Activated CD4-positive, alpha-beta T cell treated with anti-CD3 and anti-CD28 coated beads, Interleukin-2, Interleukin-4, amounts not matched to agents 100 ng/mL and 50 ng/mL, durations not matched to agents 16 hours and 8 hours (primary cell): ENCODE data around the gene SETD2.
"Not testable (repeated sequence)": the region's sequence is repeated elsewhere in the genome, so short reads cannot be mapped to it uniquely, and the experiment has no call there.

Experiments used
- DNase-seq: peaks from one replicate; pipeline ENCODE4 v3.0.0-alpha.2; 2020; ENCODE audit warnings: low spot score

SETD2 gene

GRCh38 chr3:47102081-47102600, 61.8 kb downstream of the SETD2 start:
- no peak for DNase-seq

- no peak for DNase-seq
Observed at GRCh38 chr3:47098910-47099309, 65.0 kb downstream of the SETD2 start.

GRCh38 chr3:47097864-47098263, 66.0 kb downstream of the SETD2 start:
- DNase-seq: no peak

- no peak for DNase-seq
Observed at GRCh38 chr3:47096959-47097358, 67.0 kb downstream of the SETD2 start.

- DNase-seq: no peak
Observed at GRCh38 chr3:47092090-47092489, 71.8 kb downstream of the SETD2 start.

- DNase-seq: no peak
Observed at GRCh38 chr3:47089630-47090029, 74.3 kb downstream of the SETD2 start.

GRCh38 chr3:47086071-47086470, 77.8 kb downstream of the SETD2 start:
- DNase-seq: no peak

GRCh38 chr3:47083786-47084185, 80.1 kb downstream of the SETD2 start:
- DNase-seq: no peak

- no peak for DNase-seq
Observed at GRCh38 chr3:47082519-47082918, 81.4 kb downstream of the SETD2 start.

GRCh38 chr3:47079432-47079831, 84.5 kb downstream of the SETD2 start:
- peak; percentile 39 for DNase-seq

- DNase-seq: no peak
Observed at GRCh38 chr3:47073685-47074084, 90.2 kb downstream of the SETD2 start.

- DNase-seq: no peak
Observed at GRCh38 chr3:47070770-47071169, 93.1 kb downstream of the SETD2 start.

GRCh38 chr3:47066259-47066658, 97.7 kb downstream of the SETD2 start:
- DNase-seq: not testable (repeated sequence)

- DNase-seq: no peak
Observed at GRCh38 chr3:47065681-47066080, 98.2 kb downstream of the SETD2 start.

GRCh38 chr3:47065058-47065457, 98.9 kb downstream of the SETD2 start:
- DNase-seq: no peak

GRCh38 chr3:47057212-47057671, 106.7 kb downstream of the SETD2 start:
- peak; percentile 80 for DNase-seq

GRCh38 chr3:47056705-47057104, 107.2 kb downstream of the SETD2 start:
- peak; percentile 4 for DNase-seq

- DNase-seq: peak; percentile 6
Observed at GRCh38 chr3:47054412-47054811, 109.5 kb downstream of the SETD2 start.

GRCh38 chr3:47047673-47048072, 116.2 kb downstream of the SETD2 start:
- peak; percentile 8 for DNase-seq

- DNase-seq: no peak
Observed at GRCh38 chr3:47047069-47047468, 116.8 kb downstream of the SETD2 start.

- no peak for DNase-seq
Observed at GRCh38 chr3:47042231-47042791, 121.6 kb downstream of the SETD2 start.

- no peak for DNase-seq
Observed at GRCh38 chr3:47041114-47041513, 122.8 kb downstream of the SETD2 start.

- DNase-seq: not testable (repeated sequence)
Observed at GRCh38 chr3:47037302-47037701, 126.6 kb downstream of the SETD2 start.

- DNase-seq: no peak
Observed at GRCh38 chr3:47036145-47036544, 127.8 kb downstream of the SETD2 start.
